ENCODE results near the gene EEF1E1. TPM values are rescaled to one million over a fixed set of nuclear protein-coding genes. Genes with fewer than 3 reads are reported as not detected.

EEF1E1 gene
- total and polyA plus RNA-seq, 2 donors (not counting 1 experiment from before 2014, with no cell fraction given), result 38.1 to 50.7 TPM

DNA sequence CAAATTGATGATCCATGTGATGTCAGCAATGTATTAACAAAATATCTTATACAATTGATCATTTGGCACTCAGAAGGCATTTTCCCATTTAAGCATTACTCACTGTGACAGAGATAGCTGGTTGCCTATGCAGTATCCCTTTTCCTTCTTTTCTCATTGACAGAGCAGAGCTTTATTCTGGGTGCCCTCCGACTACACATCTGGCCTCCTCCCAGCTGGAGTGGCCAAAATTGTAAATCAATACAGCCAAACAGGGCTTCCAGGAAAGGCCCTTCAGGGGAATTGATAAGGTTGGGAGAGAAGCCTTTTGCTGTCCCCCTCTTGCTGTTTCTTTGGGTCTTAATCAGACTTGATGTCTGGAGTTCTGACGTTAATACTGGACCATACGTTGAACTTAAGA lies 28.6 kb downstream of the EEF1E1 start:
- Histone ChIP-seq H3K79me2 (ENCODE audit: control insufficient read depth, insufficient read depth, low read length) (no peaks in the 10 kb centered on the region), H3K27me3 (ENCODE audit: control insufficient read depth, insufficient read depth, low read length) (no peaks in the 10 kb centered on the region), H3K27ac (ENCODE audit: insufficient read depth, low read length) (no peak overlapping the region), H3K9me3 (ENCODE audit: control insufficient read depth, insufficient read depth, low read depth, low read length) (no peaks in the 10 kb centered on the region), H4K20me1 (ENCODE audit: control insufficient read depth, extremely low read depth, insufficient read depth, low read length) (no peaks in the 10 kb centered on the region), H3K4me2 (ENCODE audit: extremely low read depth, insufficient read depth, low read length) (no peak overlapping the region), H3K36me3 (ENCODE audit: control insufficient read depth, insufficient read depth, low read length) (no peaks in the 10 kb centered on the region), H3K4me1 (ENCODE audit: control insufficient read depth, extremely low read depth, insufficient read depth, low read length) (no peaks in the 10 kb centered on the region), H3K4me3 (replicated peaks in 1 of 4; ENCODE audit: control extremely low read depth in 1 of 4, insufficient read depth in 1 of 4, low read depth in 3 of 4, low read length in 4 of 4) (no peak overlapping the region), H2AFZ (ENCODE audit: low read length) (no peak overlapping the region), H3K9ac (ENCODE audit: insufficient read depth, low read length) (no peak overlapping the region)
- no peak for DNase-seq (ENCODE audit: low read depth in 2 of 2)
- TF ChIP-seq EZH2 (IDR thresholded peaks at IDR 0.05; ENCODE audit: low read length, missing control alignments), result no peak
- TF ChIP-seq, protein P1, sequence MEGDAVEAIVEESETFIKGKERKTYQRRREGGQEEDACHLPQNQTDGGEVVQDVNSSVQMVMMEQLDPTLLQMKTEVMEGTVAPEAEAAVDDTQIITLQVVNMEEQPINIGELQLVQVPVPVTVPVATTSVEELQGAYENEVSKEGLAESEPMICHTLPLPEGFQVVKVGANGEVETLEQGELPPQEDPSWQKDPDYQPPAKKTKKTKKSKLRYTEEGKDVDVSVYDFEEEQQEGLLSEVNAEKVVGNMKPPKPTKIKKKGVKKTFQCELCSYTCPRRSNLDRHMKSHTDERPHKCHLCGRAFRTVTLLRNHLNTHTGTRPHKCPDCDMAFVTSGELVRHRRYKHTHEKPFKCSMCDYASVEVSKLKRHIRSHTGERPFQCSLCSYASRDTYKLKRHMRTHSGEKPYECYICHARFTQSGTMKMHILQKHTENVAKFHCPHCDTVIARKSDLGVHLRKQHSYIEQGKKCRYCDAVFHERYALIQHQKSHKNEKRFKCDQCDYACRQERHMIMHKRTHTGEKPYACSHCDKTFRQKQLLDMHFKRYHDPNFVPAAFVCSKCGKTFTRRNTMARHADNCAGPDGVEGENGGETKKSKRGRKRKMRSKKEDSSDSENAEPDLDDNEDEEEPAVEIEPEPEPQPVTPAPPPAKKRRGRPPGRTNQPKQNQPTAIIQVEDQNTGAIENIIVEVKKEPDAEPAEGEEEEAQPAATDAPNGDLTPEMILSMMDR (conservative IDR thresholded peaks at IDR 0.05 in 1 of 2, IDR thresholded peaks at IDR 0.05 in 1 of 2; ENCODE audit: low read depth in 1 of 2, low read length in 2 of 2), result no peak

DNA sequence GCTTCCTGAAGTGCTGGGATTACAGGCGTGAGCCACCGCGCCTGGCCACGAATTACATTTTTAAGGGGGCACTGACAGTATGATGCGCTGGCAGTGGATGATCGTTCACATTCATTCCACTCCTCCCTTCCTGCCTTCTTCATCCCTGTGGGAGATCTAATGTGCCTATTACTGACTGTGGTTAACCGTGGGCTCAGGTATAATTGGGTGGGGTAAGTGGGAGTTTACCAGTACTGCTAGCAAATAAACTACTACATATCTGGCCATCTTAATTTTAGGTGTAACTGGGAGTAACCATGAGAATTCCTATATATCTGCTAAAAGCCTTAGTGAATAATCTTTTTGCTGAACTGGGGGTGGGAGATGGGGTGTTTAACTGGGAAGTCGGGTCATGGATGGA lies 31.6 kb downstream of the EEF1E1 start:
- H3K36me3 ChIP-seq (ENCODE audit: control insufficient read depth, insufficient read depth, low read length), result no peaks in the 10 kb centered on the region
- TF ChIP-seq EZH2 (IDR thresholded peaks at IDR 0.05; ENCODE audit: low read length, missing control alignments), result no peak
- TF ChIP-seq, protein P1 (conservative IDR thresholded peaks at IDR 0.05 in 1 of 2, IDR thresholded peaks at IDR 0.05 in 1 of 2; ENCODE audit: low read depth in 1 of 2, low read length in 2 of 2), result no peak
- no peaks in the 10 kb centered on the region for H4K20me1 ChIP-seq (ENCODE audit: control insufficient read depth, extremely low read depth, insufficient read depth, low read length)
- H3K27ac ChIP-seq (ENCODE audit: insufficient read depth, low read length), result no peak overlapping the region
- H3K9me3 ChIP-seq (ENCODE audit: control insufficient read depth, insufficient read depth, low read depth, low read length), result no peaks in the 10 kb centered on the region
- H2AFZ ChIP-seq (ENCODE audit: low read length), result no peak overlapping the region
- no peak overlapping the region for H3K4me2 ChIP-seq (ENCODE audit: extremely low read depth, insufficient read depth, low read length)
- no peaks in the 10 kb centered on the region for H3K27me3 ChIP-seq (ENCODE audit: control insufficient read depth, insufficient read depth, low read length)
- DNase-seq (ENCODE audit: low read depth in 2 of 2), result no peak
- H3K79me2 ChIP-seq (ENCODE audit: control insufficient read depth, insufficient read depth, low read length), result no peaks in the 10 kb centered on the region
- no peak overlapping the region for H3K9ac ChIP-seq (ENCODE audit: insufficient read depth, low read length)
- H3K4me3 ChIP-seq (replicated peaks in 1 of 4; ENCODE audit: control extremely low read depth in 1 of 4, insufficient read depth in 1 of 4, low read depth in 3 of 4, low read length in 4 of 4), result no peak overlapping the region
- H3K4me1 ChIP-seq (ENCODE audit: control insufficient read depth, extremely low read depth, insufficient read depth, low read length), result no peaks in the 10 kb centered on the region

DNA sequence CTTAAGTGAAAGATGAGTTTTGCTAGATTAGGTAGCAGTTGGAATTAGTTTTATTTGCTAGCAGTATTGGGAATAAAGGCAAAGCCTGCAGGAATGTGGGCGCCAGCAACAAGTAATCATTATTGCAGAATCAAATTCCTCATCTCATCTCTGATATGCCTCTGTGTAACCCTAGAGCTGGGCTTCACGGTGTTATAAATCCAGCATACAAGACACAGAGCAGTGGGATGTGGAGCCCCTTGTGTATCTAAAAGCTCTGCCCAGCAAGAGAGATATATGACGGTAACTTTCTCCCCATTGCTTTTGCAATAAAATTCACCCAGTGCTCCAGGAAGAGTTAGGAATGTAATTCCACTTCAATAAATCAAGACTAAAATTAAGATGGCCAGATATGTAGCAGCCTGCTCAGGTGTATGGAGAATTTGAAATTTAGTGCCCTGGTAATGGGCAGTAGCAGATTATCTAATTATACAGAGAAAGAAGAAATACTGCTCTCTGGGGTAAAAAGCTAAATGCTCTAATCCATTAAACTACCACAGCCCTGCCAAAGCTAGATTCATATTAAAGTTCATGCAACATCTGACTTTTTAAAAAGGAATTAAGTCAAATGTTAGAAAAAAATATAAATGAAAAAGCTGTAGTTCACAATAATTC lies 32.6 kb downstream of the EEF1E1 start:
- no peak overlapping the region for H3K9ac ChIP-seq (ENCODE audit: insufficient read depth, low read length)
- no peaks in the 10 kb centered on the region for H3K27me3 ChIP-seq (ENCODE audit: control insufficient read depth, insufficient read depth, low read length)
- H3K36me3 ChIP-seq (ENCODE audit: control insufficient read depth, insufficient read depth, low read length), result no peaks in the 10 kb centered on the region
- H3K4me3 ChIP-seq (replicated peaks in 1 of 4; ENCODE audit: control extremely low read depth in 1 of 4, insufficient read depth in 1 of 4, low read depth in 3 of 4, low read length in 4 of 4), result no peak overlapping the region
- no peak for TF ChIP-seq EZH2 (IDR thresholded peaks at IDR 0.05; ENCODE audit: low read length, missing control alignments)
- TF ChIP-seq, protein P1 (conservative IDR thresholded peaks at IDR 0.05 in 1 of 2, IDR thresholded peaks at IDR 0.05 in 1 of 2; ENCODE audit: low read depth in 1 of 2, low read length in 2 of 2), result no peak
- H3K4me1 ChIP-seq (ENCODE audit: control insufficient read depth, extremely low read depth, insufficient read depth, low read length), result no peaks in the 10 kb centered on the region
- no peaks in the 10 kb centered on the region for H3K79me2 ChIP-seq (ENCODE audit: control insufficient read depth, insufficient read depth, low read length)
- no peaks in the 10 kb centered on the region for H4K20me1 ChIP-seq (ENCODE audit: control insufficient read depth, extremely low read depth, insufficient read depth, low read length)
- H3K9me3 ChIP-seq (ENCODE audit: control insufficient read depth, insufficient read depth, low read depth, low read length), result no peaks in the 10 kb centered on the region
- no peak overlapping the region for H3K27ac ChIP-seq (ENCODE audit: insufficient read depth, low read length)
- DNase-seq (ENCODE audit: low read depth in 2 of 2), result no peak
- no peak overlapping the region for H2AFZ ChIP-seq (ENCODE audit: low read length)
- H3K4me2 ChIP-seq (ENCODE audit: extremely low read depth, insufficient read depth, low read length), result no peak overlapping the region

All from fibroblast of lung (primary cell).